Nephron (organoid): Measurements from ENCODE around the gene MTR.

Source experiments
- H3K27ac Mint-ChIP-seq, 3 experiments: 2 replicates each; pipeline ENCODE4 v1.8.0; 2020; ENCODE audit warnings: mixed read lengths in 3 of 3, mild to moderate bottlenecking in 2 of 3, moderate library complexity in 1 of 3
- H3K27me3 Mint-ChIP-seq: 2 replicates; pipeline ENCODE4 v1.8.0; 2021; ENCODE audit warnings: low read depth, mild to moderate bottlenecking, moderate library complexity, mixed read lengths
- H3K36me3 Mint-ChIP-seq: 2 replicates; pipeline ENCODE4 v1.8.0; 2020; ENCODE audit warnings: low read depth, mixed read lengths
- H3K4me1 Mint-ChIP-seq: 2 replicates; pipeline ENCODE4 v1.8.0; 2020; ENCODE audit warnings: mixed read lengths
- H3K4me3 Mint-ChIP-seq, 3 experiments: 2 replicates each; pipeline ENCODE4 v1.8.0; 2020; ENCODE audit warnings: mild to moderate bottlenecking in 3 of 3, mixed read lengths in 3 of 3, moderate library complexity in 2 of 3
- H3K9me3 Mint-ChIP-seq: 2 replicates; pipeline ENCODE4 v1.8.0; 2020; ENCODE audit warnings: mixed read lengths
- TF ChIP-seq, protein P1 (sequence below), 3 experiments: fragments of 200-600 bp; sonication (generic); IDR thresholded peaks; one replicate each; pipeline ENCODE4 v1.5.0; 2021; ENCODE audit warnings: antibody characterized with exemption in 3 of 3; ENCODE audit not compliant: unreplicated experiment in 3 of 3

MTR gene

DNA sequence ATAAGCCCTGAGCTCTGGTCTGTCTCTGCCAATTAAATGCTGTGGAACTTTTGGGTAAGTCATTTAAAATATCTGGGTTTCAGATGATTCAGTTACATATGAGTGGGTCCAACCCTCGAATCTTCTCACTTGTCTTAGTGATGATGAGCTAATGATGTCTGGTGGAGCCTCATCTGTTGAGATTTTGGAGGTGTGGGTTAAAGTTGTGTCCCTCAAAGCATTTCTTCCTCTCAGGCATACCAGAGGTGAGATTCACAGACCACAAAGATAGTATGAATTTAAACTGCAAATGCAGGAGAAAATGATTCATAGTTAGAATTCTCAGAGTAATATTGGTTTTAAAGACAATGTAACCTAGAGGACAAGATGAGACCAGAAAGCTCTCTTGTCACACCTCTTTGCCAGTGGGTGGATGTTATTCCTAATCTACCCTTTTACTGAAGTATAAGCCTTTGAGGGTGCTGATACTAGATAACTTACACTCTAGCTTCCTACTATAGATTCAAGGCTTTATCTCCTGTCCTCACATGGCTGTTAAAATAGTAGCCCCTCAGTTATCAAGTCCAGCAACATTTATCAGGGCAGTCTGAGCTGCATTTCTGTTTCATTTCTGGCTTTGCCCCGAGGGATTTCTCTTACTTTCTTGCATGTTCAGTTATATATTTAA, 118.4 kb downstream of the MTR start:
- Mint-ChIP-seq H3K36me3 (peaks cover 33% of the 10 kb centered on the region), H3K27ac (no peak overlapping the region), H3K27me3 (no peaks in the 10 kb centered on the region), H3K4me1 (no peaks in the 10 kb centered on the region), H3K4me3 (no peak overlapping the region), H3K9me3 (peaks cover 23% of the 10 kb centered on the region)
- TF ChIP-seq, protein P1, sequence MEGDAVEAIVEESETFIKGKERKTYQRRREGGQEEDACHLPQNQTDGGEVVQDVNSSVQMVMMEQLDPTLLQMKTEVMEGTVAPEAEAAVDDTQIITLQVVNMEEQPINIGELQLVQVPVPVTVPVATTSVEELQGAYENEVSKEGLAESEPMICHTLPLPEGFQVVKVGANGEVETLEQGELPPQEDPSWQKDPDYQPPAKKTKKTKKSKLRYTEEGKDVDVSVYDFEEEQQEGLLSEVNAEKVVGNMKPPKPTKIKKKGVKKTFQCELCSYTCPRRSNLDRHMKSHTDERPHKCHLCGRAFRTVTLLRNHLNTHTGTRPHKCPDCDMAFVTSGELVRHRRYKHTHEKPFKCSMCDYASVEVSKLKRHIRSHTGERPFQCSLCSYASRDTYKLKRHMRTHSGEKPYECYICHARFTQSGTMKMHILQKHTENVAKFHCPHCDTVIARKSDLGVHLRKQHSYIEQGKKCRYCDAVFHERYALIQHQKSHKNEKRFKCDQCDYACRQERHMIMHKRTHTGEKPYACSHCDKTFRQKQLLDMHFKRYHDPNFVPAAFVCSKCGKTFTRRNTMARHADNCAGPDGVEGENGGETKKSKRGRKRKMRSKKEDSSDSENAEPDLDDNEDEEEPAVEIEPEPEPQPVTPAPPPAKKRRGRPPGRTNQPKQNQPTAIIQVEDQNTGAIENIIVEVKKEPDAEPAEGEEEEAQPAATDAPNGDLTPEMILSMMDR (IDR thresholded peaks at IDR 0.05; ENCODE audit: unreplicated experiment in 3 of 3) = no peak

DNA sequence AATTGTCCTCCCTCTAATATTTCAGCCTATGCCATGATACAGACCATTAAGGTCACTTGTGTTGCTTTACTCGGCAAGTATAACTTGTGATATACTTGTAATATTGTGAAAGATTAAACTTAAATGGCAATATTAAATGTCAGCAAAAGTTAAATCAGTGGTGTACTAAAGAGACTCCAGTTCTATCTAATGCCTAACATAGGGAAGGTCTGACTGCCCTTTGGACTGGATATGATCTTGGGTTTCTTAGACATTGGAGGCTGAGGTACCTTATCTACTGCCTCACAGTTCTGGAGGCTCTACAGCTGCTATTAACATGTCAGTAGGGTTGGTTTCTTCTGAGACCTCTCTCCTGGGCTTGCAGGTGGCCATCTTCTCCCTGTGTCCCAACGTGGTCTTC, 119.3 kb downstream of the MTR start:
- H3K4me3 Mint-ChIP-seq = no peak overlapping the region
- H3K27ac Mint-ChIP-seq = no peak overlapping the region
- H3K36me3 Mint-ChIP-seq = peaks cover 38% of the 10 kb centered on the region
- TF ChIP-seq, protein P1 (IDR thresholded peaks at IDR 0.05; ENCODE audit: unreplicated experiment in 3 of 3) = no peak
- no peaks in the 10 kb centered on the region for H3K4me1 Mint-ChIP-seq
- no peaks in the 10 kb centered on the region for H3K27me3 Mint-ChIP-seq
- H3K9me3 Mint-ChIP-seq = peaks cover 23% of the 10 kb centered on the region

DNA sequence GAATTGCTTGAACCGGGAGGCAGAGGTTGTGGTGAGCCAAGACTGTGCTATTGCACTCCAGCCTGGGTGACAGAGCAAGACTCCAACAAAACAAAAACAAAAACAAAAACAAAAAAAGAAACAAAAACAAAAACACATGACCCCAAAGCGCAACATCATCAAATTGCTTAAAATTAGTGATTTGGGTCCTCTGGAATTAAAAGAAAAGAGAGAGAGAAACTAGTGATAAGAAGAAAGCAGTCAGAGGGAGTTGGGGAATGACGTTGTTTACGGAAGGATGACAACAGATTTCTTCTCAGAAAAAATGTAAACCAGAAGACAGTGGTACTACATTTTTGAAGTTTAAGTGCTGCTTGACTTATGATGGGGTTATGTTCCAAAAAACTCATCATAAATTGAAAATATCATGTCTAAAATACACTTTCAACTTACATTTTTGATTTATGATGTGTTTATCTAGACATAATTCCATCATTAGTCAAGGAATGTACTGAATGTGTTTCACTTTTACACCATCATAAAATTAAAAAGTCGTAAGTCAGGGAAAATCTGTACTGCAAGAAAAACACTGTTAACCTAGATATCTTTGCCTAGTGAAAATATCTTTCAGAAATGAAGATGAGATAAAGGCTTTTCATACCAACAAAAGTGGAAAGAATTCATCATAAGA, 121.2 kb downstream of the MTR start:
- TF ChIP-seq, protein P1 (IDR thresholded peaks at IDR 0.05; ENCODE audit: unreplicated experiment in 3 of 3) = no peak
- H3K4me1 Mint-ChIP-seq = no peaks in the 10 kb centered on the region
- H3K36me3 Mint-ChIP-seq = peaks cover 45% of the 10 kb centered on the region
- H3K9me3 Mint-ChIP-seq = peaks cover 28% of the 10 kb centered on the region
- H3K4me3 Mint-ChIP-seq = no peak overlapping the region
- H3K27ac Mint-ChIP-seq = no peak overlapping the region
- no peaks in the 10 kb centered on the region for H3K27me3 Mint-ChIP-seq

DNA sequence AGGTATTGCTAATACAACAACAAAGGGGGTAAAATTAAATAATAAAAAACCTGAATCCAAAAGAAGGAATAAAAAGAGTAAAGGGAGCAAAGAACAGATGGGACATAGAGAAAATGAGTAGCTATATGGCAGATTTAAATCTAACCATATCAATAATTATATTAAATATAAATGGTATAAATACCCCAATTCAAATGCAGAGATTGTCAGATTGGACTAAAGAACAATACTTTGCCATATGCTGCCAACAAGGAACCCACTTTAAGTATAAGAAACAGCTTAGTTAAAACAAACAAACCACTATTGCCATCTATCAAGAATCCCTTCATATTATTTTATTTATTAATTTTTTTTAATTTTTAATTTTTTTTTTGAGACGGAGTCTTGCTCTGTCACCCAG, 122.4 kb downstream of the MTR start:
- TF ChIP-seq, protein P1 (IDR thresholded peaks at IDR 0.05; ENCODE audit: unreplicated experiment in 3 of 3) = no peak
- H3K4me3 Mint-ChIP-seq = no peak overlapping the region
- H3K4me1 Mint-ChIP-seq = no peaks in the 10 kb centered on the region
- peaks cover 45% of the 10 kb centered on the region for H3K36me3 Mint-ChIP-seq
- no peaks in the 10 kb centered on the region for H3K27me3 Mint-ChIP-seq
- H3K9me3 Mint-ChIP-seq = peaks cover 28% of the 10 kb centered on the region
- H3K27ac Mint-ChIP-seq = no peak overlapping the region

DNA sequence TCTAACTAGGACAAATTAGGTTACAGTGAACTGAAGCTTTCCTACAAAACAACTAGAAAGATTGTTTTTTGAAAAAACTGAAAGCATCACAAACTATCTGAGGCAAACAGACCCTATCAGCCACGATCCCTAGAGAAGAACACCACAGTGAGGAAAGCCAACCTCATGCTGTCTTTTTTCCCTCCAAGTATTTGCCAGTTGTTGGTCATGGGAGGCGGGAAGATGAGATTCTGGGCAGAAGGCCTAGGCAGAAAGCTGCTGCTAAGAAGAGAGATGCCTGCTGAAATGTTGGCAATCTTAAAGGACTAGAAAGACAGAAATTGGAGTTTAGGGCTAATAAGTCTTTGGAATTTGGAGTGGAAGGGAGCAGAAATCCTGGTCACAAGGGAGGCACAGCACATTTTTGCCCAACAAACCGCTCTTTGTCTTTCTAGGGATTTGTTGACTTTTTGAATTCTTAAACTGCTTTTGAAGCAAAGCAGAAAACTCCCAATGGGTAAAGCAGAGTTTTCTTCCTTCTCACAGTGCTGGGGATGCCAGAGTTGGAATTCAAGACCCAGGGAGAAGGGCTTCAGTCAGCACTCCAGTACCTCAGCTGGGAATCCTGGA, 125.3 kb downstream of the MTR start:
- Mint-ChIP-seq H3K27ac (no peak overlapping the region), H3K4me1 (no peaks in the 10 kb centered on the region), H3K9me3 (peaks cover 24% of the 10 kb centered on the region), H3K27me3 (peaks cover 7% of the 10 kb centered on the region), H3K36me3 (peaks cover 40% of the 10 kb centered on the region), H3K4me3 (no peak overlapping the region)
- TF ChIP-seq, protein P1 (IDR thresholded peaks at IDR 0.05; ENCODE audit: unreplicated experiment in 3 of 3) = no peak
